Eye (tissue), 1 donor: ENCODE data around the gene SPINK4.

Source experiments
- DNase-seq: peaks from one replicate; pipeline ENCODE4 v3.0.0-alpha.2; 2015

SPINK4 gene, protein sequence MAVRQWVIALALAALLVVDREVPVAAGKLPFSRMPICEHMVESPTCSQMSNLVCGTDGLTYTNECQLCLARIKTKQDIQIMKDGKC

DNA sequence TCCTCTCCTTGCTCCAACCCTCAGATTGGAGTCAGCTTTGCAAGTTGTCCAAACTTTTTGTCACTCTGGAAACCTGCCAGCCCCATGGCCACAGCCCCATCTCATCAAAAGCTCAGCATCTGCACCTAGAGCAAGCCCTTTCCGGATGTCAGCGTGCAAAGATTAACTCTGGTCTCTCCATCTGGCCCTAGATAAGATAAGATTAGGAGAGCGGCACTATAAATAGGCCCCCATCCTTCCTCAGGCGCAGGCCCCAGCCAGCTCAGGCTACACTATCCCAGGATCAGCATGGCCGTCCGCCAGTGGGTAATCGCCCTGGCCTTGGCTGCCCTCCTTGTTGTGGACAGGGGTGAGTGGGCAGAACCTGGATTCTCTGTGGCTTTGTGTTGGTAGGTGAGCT is at the start of gene SPINK4:
TSS of gene SPINK4 (plus strand) at position 247 of the 400 bp plus-strand sequence. CDS start at position 289, 42 bp downstream.
- DNase-seq = no peak

DNA sequence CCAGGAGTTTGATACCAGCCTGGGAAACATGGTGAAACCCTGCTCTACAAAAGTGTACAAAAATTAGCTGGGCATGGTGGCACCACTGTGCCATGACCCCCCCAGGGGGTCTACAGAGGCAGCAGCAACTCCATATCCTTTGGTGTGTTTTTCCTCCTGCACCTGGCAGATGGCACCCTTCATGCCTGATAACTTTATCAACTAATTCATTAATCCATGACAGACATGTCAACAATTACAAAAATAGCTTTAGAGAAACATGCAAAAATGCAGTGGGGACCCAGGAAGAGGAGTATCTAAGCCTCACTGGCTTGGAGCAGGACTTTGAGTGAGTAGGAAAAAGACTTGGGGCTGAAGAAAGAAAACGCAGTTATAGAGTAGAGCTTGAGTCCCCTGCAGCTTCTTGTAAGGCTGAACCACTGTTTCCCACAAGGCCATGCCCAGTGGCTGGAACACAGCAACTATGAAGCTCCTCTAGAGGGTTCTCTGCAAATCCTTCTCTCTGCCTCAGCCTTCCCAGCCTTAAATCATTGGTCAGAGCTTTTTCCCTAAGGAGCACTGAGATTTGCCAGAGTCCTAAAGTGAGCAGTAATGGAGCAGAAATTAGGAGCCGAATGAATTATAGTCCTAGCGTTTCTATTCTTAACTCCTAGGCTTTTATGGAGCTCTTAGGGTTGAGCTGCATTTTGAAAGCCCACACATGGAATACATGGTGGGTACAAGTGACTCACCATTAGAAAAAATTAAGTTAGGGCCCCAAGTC is 47.3 kb upstream of the SPINK4 start:
- DNase-seq = no peak

DNA sequence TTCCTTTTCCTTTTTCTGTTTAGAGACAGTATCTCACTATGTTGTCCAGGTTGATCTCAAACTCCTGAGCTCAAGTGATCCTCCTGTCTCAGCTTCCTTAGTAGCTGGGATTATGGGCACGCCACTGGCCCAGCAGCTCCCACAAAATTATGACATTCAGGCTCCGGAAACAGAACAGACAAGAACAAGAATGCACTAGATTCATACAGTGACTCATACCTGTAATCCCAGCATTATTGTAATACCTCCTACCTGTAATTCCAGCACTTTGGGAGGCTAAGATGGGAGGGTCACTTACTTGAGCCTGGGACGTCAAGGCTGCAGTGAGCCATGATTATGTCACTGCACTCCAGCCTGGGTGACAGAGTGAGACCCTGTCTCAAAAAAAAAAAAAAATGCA is 46.1 kb upstream of the SPINK4 start:
- no peak for DNase-seq

DNA sequence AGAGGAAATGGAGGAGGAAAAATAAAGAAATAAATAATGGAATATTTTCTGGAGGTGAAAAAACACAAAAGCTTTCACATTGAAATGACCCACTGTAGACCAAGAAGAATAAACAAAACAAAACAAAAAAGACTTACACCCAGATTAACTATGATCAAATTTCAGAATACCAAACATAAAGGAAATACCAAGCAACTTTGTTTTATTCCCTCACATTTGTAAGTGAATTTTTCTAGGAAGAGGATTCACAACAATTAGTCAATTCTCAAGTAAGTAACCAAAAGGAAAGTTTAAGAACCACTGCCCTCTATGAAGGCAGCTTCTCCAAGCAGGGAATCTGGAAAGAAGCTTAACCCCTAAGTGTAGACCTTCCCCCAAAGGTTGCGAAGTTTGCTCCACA is 43.2 kb upstream of the SPINK4 start:
- no peak for DNase-seq

DNA sequence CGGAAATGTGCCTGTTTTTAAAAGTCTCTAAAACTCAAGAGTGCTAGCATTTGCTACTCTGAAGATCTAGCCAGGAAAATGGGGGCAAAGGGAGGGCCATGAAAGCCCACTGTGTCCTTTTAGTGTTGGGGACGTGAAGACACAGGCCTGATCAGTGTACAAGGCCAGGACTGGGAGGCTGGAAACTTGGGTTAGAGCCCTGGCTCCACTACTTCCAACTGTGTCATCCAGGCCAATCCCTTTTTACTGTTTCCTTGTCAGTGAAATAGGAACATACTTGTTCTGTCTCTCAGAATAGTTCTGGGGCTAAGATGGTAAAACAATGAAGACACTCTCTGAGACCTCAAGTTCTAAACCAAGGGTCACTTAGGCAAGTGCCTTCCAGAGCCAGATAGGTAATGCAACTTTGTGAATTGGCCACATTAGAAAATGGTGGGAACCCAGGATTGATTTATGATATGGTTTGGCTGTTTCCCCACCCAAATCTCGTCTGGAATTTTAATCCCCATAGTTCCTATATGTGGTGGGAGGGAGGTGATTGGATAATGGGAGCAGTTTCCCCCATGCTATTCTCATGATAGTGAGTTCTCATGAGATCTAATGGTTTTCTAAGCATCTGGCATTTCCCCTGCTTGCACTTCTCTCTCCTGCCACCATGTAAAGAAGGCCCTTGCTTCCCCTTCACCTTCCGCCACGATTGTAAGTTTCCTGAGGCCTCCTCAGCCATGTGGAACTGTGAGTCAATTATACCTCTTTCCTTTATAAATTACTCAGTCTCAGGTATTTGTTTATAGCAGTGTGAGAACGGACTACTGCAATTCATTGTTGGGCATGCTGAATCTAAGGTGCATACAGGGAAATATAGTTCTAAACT is 42.5 kb upstream of the SPINK4 start:
- no peak for DNase-seq

DNA sequence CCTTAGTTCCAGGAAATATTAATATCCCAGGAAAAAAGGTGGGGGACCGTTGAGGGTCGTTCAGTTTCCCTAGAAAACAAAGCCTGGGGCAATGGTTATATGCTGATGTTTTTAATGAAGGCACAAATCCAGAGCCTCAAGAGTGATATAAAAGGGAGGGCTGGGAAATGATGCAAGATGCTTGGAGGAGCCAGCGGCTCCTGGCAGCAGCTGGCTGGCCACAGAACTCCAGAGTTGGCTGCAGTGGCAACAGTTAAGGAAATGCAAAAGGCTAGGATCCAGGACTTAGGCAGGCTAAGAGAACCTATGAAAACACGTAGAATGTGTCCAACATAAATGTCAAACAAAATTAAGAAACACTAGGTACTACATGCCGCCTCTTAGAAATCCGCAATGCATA is 41.8 kb upstream of the SPINK4 start:
- no peak for DNase-seq

DNA sequence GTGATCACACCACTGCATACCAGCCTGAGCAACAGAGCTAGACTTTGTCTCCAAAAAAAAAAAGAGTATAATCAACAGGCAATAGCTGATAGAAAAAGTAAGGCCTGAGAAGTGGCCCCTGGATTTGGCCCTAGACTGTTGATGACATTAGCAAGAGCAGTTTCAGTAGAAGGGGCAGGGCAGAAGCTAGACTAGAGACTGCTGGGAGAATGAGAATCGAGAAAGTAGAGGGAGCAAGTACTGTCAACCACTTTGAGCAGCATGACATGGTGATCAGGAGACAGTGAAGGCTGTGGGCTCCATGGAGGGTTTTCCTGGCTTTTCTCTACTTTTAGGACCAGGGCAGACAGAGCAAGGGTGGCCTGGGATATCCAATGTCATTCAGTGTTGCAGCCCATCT is 37.9 kb upstream of the SPINK4 start:
- no peak for DNase-seq

DNA sequence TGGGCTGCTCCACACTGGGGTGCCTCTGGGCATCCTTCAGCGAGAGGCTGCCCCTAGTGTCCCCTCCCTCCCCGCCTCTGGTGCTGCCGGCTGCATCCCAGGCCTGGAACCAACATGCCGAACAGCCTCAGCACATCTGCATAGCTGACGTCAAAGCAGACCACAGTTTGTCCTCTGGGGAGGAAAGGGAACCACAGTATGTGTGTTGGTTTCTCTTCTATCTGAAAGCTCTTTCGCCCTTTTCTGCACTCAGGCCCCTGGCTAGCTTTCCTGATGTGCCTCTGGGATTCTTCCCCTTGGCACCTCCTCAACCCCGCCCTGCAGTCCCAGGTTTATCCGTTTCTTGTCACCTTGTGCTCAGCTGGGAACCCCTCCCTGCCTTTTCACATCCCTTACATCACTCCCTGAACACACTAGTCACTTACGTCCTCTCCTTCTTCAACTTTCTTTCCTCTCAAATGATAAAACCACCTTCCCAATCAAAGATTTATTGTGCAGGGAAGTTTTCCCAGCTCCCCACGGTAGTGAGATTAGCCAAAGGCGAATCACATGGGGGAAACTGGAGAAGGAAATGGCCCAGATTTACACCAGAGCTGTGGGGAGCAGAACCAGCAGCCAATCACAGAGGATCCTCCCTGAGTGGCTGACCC is 37.3 kb upstream of the SPINK4 start:
- DNase-seq = no peak

DNA sequence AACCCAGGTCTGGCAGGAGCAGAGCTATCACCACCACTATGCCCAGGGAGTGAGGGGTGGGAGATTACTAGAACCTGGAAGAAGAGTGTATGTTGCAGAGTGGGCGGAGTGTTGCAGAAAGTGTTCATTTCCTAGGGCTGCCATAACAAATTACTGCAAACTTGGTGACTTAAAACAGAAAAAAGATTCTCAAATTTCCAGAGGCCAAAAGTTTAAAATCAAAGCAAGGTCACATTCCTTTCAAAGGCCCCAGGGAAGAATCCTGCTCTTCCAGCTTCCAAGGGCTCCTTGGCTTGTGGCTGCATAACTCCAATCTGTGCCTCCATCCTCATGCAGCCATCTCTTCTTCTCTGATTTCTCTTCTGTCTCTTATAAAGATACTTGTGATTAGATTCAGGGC is 30.6 kb upstream of the SPINK4 start:
- no peak for DNase-seq

DNA sequence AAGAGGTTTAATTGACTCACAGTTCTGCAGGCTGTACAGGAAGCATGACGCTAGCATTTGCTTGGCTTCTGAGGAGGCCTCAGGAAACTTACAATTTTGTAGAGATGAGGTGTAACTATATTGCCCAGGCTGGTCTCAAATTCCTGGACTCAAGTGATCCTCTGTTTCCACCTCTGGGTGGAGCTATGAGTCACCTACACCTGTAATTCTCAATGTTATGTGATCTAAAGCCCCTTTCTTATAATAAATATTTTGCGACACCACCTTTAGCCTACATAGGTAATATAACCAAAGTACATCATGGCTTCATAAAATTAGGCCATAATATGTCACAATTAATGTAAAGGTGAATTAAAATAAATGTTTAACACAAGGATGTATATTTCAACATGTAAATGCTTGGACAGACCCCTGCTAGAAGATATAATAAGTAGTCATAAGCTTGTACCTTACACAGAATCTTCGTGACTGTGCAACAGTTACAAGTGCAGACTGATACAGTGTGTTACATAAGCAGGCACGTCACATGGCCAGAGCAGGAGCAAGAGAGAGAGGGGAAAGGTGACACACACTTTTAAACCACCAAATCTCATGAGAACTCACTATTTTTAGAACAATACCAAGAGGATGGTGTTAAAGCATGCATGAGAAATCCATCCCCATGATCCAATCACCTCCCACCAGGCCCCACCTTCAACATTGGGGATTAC is 29.8 kb upstream of the SPINK4 start:
- DNase-seq = no peak

DNA sequence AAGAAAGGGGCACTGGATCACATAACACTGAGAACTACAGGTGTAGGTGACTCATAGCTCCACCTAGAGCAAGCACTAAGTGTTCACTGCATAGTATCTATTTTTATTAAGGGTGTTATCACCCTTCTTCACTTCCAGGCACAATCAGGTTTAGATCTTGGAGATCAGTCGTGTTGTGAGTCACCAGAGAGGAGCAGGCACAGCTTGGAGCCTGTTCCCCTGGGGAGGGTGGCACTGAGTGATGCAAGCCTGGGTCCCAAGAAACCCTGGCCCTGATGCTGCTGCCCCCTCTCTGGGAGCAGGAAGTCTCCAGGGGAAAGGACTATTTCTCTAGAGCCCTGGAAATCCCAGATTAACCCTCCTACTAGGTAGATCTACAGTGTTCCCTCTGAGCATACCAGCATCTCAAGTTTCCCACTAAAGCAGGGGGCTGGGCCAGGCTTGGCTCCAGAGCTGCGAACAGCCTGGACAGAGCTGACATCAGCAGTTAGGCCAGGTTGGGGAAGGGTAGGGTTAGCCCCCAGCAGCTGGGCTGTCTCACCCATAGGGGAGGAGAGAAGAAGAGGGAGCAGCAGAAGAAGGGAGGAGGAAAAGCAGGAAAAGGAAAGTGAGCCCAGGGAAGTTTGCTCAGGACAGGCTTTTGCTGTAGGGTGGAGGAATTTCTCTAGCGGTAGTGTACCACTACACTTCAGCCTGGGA is 28.1 kb upstream of the SPINK4 start:
- no peak for DNase-seq

DNA sequence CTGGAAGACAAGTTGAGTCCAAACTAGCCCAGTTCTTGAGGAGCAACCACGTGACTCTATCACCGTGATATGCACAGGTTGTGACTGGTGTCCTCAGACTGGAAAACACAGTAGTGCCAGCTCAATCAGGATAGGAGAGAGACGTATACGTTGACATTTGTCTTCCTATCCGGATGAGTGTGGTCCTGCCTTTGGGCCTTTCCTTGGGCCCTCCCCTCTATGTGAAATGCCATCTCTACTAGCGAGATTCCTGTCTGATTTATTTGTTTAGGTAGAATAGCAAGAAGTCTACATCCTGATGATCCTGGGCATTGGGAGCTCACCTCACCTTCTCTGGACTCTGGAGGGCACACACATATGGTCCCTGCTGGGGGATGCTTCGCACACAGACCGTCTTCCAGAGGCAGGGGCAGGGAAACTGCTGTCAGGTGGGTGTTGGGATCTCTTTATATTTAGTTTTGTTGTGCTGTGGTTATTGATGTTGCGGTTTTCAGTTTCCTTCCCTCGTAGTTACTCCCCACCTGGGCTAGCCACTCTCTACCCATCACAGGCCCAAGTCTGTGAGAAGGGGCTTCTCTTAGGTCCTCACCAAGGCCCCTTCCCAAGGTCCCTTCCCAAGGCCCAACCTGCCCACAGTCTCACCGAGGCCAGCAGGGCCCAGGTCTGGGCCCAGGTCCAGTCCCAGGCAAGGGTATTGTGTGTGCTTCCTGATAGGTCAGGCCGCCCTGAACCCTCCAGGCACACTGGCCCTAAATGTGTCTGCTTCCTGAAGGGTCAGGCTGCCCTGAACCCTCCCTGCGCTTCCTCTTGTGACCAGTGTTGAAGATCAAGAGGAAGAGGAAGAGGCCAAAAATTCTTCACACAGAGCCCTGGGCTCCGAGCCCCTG is 19.0 kb upstream of the SPINK4 start:
- DNase-seq = no peak

DNA sequence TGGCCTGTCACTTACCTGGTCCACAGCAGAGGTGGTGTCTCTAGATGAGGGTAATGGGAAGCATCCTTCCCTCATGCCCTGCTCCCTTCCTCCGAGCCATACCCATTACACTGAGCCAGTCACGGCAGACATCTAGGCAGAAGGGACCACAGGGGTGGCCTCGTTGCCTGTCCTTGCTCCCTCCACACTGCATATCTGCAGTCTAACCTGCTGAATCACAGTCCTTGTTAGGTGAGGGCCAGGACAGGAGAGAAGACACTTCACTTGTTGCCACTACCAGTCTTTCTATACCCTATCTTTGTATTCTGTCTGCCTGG is 18.4 kb upstream of the SPINK4 start:
- DNase-seq = no peak

DNA sequence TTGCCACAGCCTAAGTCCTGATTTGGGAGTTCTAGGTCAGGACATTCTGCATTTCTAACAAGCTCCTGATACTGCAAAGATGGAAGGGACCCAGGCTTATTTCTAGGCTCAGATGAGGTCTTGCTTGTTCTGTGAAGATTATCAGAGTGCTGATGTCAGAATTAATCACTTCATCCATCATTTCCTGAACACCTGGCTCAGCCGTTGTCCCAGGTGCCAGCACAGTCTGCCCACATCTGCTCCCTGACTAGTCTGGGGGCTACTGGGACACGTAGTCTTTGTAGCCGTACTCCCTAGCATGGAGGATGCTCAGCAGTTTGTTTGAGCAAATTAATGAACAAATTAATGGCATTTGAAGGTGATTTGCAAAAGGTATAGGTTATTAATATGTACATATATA is 17.9 kb upstream of the SPINK4 start:
- DNase-seq = no peak

DNA sequence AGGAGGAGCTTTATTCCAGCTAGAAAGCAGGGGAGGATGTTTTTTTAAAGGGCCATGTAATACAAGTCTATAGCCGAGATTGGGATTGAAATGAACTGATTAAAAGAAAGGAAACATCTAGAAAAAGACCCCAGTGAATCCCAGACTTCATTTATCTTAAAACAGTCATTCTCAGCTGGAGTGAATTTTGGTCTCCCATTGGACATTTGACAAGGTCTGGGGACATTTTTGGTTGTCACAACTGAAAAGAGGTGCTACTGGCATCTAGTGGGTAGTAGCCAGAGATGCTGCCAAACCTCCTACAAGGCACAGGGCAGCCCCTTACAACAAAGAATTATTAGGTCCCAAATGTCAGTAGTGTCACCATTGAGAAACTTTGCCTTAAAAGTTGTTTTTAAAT is 16.3 kb upstream of the SPINK4 start:
- DNase-seq = no peak

DNA sequence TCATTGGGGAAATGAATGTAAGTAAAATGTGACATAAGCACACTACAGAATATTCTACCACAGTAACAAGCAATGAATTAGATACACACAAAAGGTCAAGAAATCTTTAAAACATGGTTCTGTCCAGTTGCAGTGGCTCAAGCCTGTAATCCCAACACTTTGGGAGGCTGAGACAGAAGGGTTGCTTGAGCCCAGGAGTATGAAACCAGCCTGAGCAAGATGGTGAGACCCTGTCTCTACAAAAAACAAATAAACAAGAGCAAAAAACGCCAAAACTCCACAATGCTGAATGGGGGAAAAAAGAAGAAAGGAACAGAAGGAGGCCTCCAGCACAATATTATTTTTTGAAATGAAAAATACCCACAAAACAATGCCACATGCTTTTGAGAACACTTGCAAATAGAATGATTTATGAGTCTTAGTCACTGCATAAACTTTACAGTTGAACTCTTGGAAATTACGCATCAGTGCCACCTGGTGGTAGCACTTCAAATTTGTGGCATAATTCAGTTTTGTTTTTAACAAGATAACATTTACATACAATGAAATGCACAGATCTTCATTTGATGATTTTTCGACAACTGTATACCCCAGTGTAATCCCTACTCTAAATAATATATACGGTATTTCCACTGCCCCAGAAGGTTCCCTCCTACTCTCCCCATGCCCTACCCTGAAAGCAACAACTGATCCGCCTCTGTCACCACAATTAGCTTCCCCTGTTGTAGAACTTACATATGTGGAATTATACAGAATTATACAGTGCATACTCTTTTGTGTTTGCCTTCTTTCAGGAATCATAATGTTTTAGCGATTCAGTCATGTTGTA is 14.4 kb upstream of the SPINK4 start:
- peak; percentile 89 for DNase-seq

DNA sequence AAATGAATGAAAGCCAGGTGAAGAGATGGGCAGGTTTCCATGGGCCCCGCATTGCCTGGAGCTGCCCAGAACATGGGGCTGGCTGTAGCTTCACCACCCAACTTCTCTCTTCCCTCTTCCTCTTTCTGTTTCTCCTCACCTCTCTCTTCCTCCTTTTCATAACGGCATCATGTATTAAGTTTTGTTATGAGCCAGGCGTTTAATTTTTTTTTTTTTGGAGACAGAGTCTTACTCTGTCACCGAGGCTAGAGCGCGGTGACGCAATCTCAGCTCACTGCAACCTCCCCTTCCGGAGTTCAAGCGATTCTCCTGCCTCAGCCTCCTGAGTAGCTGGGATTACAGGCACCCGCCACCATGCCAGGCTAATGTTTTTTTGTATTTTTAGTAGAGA is 13.0 kb upstream of the SPINK4 start:
- DNase-seq = no peak

DNA sequence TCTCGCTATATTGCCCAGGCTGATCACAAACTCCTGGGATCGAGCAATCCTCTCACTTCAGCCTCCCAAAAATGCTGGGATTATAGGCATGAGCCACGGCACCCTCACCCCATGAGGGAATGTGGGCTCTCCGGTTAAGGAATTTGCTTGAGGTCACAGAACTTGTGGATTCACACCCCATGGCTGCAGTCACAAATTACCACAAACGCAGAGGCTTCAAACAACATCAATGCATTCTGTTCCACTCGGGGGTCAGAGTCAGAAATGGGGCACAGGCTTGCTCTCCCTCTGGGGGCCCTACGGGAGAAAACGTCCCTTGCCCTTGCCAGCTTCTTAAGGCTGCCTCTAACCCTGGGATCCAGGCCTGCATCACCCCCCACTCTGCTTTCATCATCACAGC is 12.2 kb upstream of the SPINK4 start:
- no peak for DNase-seq

DNA sequence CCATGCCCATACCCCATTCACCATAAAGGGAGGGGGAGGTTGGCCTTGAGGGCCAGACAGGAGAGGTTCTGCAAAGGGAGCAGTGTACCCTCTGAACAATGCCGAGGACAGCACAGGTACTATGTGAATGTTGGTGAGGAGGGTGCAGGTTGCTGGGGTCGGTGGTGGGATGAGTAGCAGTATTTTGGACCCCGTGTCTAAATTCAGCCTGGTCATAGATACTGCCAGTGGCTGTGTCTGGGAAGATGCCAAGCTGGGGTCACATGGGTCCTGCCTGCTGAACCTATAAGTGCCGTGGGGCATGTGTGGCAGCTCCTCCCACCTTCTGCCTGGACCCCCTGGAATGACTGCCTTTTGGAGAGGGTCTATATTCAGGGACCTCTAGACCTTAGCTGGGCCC is 11.4 kb upstream of the SPINK4 start:
- DNase-seq = no peak

DNA sequence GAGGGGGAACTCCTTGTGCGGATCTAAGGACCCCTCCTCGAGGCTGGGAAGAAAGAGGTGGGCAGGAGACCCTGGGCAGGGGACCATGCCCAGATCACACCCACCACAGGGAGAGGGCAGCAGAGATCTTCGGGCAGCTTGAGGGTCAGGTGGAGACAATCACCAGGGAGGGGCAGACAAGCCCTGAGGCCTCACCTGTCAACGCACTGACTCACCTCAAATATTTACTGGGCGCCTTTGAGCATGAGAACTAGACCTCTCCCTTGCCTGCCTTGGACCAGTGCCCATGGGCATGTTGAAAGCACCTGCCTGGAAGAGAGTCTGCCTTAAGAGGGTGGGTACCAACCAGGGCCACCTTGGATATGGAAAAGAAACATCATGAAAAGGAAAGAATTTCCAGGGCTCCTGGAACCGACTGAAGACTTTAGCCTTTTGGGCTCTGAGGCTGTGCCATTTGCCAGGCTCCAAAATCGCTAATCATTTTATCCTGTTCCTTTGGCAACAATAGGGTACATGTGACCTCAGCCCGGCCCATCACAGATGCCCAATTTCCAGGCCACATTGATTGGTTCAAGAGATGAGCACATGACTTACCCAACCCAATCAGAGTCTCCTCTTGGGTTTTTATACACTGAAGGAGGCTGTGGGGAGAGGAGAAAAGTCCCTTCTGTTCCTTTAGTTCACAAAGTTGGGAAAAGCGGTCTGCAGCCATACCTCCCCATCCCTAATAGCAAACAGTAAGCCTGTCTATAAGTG is 10.4 kb upstream of the SPINK4 start:
- no peak for DNase-seq
